GM12875 (cell line): ENCODE results near the gene LPAR1.

Experiments used
- H3K4me3 ChIP-seq: one replicate; pipeline ENCODE4 v1.5.1; 2011; ENCODE audit warnings: low read depth, low read length, control low read depth
- TF ChIP-seq, protein P1 (sequence below): IDR thresholded peaks from 2 replicates; pipeline ENCODE4 v1.5.1; 2011; ENCODE audit warnings: low read depth, mild to moderate bottlenecking, control low read depth, inconsistent platforms, low read length, moderate library complexity, borderline replicate concordance; ENCODE audit not compliant: insufficient read depth

The LPAR1 gene

DNA sequence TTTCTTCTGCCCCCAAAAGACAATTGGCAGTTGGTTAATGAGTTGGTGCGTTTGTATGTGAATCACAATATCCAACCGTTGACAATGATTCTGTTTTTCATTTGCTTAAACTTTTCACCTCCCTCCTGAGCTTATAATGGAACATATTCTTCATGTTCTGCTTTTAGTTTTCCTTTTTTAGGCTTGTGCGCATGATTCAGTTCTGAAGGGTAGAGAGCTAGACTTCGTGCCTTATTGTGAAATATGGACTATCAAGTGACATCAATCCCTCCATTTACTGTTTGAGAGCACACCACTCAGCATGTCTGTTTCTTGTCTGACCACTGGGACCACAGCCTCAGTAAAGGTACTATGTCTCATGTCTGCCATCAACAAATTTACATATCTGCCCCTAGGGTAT lies 30.5 kb upstream of the LPAR1 start:
- TF ChIP-seq, protein P1, sequence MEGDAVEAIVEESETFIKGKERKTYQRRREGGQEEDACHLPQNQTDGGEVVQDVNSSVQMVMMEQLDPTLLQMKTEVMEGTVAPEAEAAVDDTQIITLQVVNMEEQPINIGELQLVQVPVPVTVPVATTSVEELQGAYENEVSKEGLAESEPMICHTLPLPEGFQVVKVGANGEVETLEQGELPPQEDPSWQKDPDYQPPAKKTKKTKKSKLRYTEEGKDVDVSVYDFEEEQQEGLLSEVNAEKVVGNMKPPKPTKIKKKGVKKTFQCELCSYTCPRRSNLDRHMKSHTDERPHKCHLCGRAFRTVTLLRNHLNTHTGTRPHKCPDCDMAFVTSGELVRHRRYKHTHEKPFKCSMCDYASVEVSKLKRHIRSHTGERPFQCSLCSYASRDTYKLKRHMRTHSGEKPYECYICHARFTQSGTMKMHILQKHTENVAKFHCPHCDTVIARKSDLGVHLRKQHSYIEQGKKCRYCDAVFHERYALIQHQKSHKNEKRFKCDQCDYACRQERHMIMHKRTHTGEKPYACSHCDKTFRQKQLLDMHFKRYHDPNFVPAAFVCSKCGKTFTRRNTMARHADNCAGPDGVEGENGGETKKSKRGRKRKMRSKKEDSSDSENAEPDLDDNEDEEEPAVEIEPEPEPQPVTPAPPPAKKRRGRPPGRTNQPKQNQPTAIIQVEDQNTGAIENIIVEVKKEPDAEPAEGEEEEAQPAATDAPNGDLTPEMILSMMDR, result no peak
- no peak overlapping the region for H3K4me3 ChIP-seq

DNA sequence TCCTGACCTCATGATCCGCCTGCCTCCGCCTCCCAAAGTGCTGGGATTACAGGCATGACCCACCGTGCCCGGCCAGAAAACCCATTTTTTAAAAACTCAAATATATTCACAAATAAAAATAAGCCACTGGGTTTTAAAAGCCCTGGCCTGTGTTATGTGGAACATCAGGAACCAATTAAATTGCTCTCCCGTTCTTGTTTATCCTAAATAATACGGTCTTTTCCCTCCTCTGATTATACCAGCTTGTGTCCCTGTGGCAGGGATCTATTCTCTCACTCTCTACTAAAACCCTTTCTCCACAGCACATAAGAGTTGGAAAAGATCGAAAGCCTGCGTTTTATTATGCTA lies 30.1 kb upstream of the LPAR1 start:
- TF ChIP-seq, protein P1, result no peak
- no peak overlapping the region for H3K4me3 ChIP-seq

DNA sequence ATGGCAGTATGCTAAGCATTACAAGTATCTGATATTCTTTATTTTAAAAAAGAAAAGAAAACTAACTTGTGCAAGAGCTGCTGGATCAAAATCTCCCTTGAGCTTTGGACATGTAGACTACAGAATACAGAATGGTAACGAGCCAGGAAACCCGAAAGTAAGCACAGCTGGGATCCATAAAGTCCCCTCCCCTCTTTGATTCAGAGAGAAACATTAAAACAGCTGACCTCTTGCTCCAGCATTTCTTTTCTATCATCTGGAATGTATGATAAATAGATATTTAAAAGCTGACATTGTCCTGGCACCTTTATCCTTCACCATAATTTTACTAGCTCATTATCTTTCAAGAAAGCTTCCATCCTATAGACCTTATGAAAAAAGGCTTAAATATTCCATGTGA lies 28.2 kb upstream of the LPAR1 start:
- no peak overlapping the region for H3K4me3 ChIP-seq
- TF ChIP-seq, protein P1, result no peak

DNA sequence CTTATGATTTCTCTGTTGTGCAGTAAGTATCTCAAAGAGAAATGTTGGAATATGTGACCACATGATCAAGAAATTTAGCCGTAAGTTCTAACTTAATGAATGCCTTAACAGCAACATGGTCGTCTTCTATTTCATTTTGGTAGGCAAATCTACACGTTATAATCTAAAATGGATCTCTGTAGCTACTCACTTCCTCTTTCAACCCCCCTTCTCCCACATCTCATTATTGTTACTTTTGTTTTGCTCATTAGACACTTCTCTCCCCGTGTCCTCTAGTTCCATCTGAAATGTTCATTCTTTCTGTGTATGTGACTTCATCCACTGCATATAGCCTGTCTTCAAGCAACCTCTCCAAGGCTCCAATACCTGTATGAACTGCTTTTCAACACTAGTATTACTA lies 27.1 kb upstream of the LPAR1 start:
- H3K4me3 ChIP-seq, result no peak overlapping the region
- TF ChIP-seq, protein P1, result no peak

DNA sequence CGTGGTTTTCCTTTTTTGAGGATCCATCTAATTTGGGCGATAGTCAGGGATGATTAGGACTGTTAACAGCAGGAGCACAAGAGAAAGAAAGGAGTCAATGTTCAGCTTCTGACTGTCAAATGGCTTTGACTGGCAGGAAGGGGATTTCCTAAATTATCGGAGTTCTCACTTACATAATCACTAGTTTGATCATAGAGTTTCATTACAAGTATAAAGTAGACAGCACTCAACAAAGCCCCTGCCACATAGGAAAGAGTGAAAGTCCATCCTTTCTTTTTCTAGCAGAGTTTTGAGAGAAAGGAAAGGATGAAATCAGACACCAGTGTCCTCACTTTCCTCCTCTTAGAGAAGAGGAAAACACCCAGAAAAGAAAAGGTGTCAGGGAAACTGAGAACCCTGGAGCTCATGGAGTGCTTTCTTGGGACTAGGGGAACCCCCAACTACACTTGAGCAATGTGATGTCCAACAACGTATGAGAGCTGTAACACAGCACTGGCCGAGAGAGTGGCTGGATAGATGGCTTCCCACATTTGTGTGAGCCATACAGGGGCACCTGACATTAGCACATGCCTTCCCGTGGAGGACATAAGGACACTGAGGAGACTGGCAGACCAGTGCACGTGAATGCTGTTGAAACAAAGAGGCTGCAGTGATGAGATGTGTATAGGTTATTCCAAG lies 26.0 kb upstream of the LPAR1 start:
- no peak overlapping the region for H3K4me3 ChIP-seq
- TF ChIP-seq, protein P1, result no peak

DNA sequence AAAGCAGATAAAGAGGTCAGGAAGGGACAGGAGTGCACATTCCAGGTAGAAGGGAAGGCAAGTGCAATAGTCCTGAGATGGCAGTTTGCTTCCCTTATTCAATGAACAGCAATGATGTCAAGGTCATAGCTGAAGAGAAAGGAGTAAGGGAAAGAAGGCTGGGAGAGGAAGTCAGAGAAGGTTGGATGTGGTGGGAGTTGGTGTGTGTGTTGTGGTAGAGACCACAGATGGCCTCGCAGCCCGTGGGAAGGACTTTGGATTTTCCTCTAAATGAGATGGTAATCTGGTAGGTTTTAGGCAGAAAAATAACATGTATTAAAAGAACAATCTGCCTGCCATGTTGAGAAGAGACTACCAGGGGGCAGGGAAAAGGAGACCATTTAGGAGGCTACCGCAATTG lies 25.1 kb upstream of the LPAR1 start:
- no peak overlapping the region for H3K4me3 ChIP-seq
- TF ChIP-seq, protein P1, result no peak

DNA sequence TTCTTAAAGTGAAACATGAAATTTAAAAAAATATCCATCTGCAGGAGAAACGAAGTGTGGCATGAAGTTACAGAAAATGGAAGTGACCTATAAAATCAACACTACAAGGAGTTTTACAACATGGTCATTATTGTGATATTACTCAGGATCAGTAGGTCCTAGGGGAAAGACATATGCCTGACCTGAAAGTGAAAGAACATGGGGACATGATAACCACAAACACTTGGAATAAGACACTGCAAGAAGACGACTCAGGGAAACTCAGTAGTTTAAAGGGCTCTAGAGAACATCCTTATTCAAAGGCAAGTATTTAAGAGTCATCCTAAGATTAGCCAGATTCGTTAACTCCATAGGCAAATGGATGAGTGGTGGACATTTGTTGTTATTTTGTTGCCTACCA lies 19.9 kb upstream of the LPAR1 start:
- TF ChIP-seq, protein P1, result no peak
- no peak overlapping the region for H3K4me3 ChIP-seq
